ENCODE measurements around the gene NUP88.

Gene NUP88

DNA sequence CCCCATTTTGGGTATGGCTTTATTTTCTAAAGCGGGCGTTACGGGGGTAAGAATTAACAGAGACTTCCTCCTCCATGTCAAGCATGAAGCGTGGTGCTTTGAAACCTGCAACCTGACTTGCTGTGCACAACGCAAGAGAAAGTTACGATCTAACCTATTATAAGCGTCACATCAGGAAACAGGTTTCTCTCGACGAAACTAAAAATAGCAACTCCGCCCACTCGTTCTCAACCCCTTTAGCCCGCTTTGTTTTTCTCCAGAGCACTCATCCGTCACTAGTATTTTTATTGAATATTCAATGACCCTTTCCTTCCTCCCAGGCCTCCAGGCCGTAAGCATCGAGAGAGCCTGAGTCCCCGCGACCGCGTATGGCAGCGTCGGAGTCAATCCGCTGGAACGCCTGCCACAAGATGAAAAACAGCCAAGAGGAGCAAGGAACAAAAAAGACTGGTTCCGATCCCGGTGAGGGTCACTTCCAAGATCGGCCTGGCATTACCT lies 555 bp downstream of the NUP88 start:
- peak; percentile 13 for DNase-seq

GRCh38 chr17:5416901-5417300 lies 2.6 kb downstream of the NUP88 start:
- DNase-seq: no peak

DNA sequence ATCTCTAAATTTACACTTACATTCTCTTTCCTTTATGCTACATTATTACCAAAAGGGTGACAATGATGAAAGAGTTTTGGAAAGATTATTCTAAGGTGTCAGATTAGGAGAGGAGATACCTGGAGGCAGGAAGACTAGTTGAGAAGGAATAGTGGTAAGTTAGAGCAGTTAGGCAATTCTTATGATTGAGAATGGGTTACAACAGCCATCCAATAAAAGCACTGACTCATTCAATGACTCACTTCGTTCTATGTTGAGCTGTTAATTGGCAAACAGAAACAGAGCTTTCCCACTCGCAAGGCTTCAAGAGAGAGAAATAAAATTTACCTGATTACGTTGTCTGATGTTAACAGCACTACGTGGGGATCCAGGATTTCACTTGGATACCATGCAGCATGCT lies 5.8 kb downstream of the NUP88 start:
- DNase-seq: no peak

GRCh38 chr17:5410594-5411272 lies 8.7 kb downstream of the NUP88 start:
- no peak for DNase-seq

GRCh38 chr17:5408186-5408585 lies 11.3 kb downstream of the NUP88 start:
- DNase-seq: no peak

GRCh38 chr17:5405400-5405799 lies 14.1 kb downstream of the NUP88 start:
- DNase-seq: no peak

DNA sequence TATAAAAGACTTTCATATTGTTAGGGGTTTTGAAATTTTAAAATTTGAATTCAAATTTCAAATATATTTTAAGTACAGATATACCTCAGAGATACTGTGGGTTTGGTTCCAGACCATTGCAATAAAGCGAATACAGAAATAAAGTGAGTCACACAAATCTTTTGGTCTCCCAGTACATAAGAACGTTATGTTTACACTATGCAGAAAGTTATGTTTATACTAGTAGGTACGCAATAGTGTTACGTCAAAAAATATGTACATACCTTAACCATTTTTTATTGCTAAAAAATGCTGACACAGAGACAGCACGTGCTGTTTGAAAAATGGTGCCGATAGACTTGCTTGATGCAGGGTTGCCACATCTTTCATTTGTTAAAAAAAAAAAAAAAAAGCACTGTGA lies 19.7 kb downstream of the NUP88 start:
- no peak for DNase-seq

DNA sequence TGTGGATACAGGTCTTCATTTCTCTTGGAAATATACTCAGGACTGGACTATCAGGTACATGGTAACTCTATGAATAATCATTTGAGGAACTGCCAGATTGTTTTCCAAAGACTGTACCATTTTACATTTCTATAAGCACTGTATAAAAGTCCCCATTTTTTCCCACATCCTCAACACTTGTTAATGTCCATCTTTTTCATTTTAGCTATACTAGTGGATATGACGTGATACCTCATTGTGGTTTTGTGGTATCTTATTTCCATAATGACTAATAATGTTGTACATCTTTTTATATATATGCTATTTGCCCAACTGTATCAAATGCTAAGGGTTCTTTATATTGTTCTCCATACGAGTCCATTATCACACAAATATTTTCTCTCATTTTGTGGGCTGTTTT lies 22.9 kb downstream of the NUP88 start:
- no peak for DNase-seq

DNA sequence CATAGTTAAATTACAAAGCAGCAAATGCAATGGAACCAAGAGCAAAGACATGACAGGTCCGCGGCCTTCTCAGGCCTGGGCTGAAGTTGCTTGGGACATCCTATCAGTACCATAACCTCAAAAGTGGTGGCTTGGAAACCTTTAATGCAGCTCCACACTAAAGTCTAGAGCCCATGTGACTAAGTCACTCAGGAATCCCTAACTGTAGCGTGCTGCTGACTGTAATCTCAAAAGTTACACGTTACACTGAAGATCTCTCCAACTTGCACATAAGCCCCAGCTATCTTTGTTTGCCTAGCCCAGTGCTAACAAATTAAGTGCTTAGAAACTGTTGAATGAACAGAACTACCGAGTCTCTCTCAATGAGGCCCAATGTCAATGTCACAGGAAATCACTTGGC lies 27.8 kb downstream of the NUP88 start:
- DNase-seq: no peak

DNA sequence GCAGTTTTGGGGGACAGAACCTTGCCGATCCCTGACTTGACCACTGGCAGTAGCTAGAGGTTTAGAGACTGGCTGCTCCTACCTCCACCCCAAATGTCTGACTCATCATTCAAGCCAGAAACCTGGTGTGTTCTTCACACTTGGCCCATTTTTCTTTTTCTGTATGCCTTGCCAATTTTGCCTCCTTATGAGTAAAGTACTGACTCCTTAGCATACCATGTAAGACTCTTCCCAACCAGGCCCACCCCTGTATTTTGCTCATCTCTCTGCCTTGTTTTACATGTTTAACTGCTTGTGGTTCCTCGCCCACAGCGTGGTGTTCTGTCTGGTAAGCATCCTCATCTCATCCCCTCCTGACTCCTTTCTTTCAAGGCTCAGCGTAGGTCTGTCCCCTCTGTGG lies 37.9 kb downstream of the NUP88 start:
- no peak for DNase-seq

DNA sequence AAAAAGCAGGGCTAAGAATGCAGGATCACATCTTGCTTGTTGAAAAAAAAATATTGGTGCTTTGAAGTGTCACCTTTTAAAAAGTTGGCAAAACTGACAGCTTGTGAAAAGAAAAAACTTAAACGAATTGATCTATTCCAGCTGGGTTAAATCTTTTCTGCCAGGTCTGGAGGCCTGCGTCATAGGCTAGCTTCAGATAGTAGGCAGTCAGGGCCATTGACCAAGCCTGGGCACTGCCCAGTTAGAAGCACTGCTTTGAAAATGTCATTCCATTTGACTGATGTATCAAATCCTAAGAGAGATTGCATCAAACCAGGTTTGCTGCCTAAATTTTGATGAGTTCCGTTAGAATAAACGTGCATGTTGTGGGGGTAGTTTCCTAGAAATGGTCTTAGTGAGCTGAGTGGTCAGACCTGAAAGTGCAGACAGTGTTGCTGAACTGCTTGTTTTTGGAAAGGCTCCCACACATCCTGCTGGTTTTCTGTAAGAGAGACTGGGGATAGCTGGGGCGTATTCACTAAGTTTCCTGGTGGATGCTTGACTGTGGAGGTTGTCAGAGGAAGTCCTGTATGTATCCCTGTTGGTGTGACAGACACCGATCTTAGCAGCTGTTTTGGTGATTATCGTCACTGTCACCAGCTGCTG lies 38.8 kb downstream of the NUP88 start:
- no peak for DNase-seq

GRCh38 chr17:5379351-5380107 lies 39.9 kb downstream of the NUP88 start:
- no peak for DNase-seq

GRCh38 chr17:5378566-5379207 lies 40.8 kb downstream of the NUP88 start:
- DNase-seq: no peak

DNA sequence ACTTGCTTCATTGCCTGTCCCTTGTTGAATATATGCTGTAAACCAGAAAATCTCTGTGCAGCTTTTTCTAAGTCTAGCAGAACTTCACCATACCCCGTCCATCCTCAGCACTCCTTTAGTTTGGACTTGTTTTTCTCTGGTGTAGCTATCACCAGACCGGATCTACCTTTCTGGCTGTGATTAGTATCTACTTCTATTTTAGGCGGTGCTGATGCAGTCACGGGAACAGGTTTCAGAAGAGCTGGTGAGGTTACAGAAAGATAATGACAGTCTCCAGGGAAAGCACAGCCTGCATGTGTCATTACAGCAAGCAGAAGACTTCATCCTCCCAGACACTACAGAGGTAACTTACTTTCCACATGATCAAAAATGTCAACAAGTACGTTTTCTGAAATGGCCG lies 46.4 kb downstream of the NUP88 start:
- no peak for DNase-seq

GRCh38 chr17:5370411-5370810 lies 49.1 kb downstream of the NUP88 start:
- no peak for DNase-seq

- DNase-seq: no peak
Observed at GRCh38 chr17:5365831-5366230, 53.6 kb downstream of the NUP88 start.

GRCh38 chr17:5364696-5365095 lies 54.8 kb downstream of the NUP88 start:
- DNase-seq: no peak

- DNase-seq: no peak
Observed at GRCh38 chr17:5364156-5364555, 55.3 kb downstream of the NUP88 start.

- no peak for DNase-seq
Observed at GRCh38 chr17:5362162-5362811, 57.2 kb downstream of the NUP88 start.

- no peak for DNase-seq
Observed at GRCh38 chr17:5361426-5361825, 58.0 kb downstream of the NUP88 start.

- DNase-seq: no peak
Observed at GRCh38 chr17:5355421-5356129, 63.9 kb downstream of the NUP88 start.

DNA sequence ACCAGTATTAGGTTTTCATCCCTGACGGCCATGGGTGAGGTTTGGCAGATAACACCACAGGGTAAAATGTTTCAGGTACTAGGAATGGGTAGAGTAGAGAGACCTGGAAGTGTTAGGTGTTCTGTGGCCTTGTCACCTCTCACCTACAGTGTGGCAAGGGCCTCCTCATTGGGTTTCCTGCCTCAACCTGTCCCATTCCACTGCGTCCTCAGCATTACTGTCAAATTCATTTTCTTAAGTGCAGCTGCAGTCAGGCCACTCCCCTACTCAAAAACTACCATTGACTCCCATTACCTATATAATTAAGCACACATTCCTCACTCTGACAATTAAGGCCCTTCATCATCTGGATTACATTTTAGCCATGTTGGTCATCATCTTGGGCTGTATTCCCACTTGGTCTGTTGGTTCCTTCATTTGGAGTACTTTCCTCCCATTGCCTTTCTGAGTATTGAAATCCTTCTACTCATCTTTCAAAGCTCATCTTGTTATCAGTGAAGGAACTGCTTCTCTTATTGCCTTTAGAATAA lies 64.5 kb downstream of the NUP88 start:
- DNase-seq: no peak
